D721Med (cell line): ENCODE measurements around the gene KCNMB1.

Experiments used
- DNase-seq: peaks from one replicate; pipeline ENCODE4 v3.0.0; 2011; ENCODE audit warnings: low spot score; ENCODE audit not compliant: insufficient read length
- FAIRE-seq: peaks from 2 replicates; lab custom pipeline; 2011; peaks lifted over from hg19 to GRCh38; lab: Jason Lieb, UNC
- TF ChIP-seq, protein P1 (sequence below): IDR thresholded peaks from 2 replicates; pipeline ENCODE4 v1.5.1; 2012; ENCODE audit warnings: mild to moderate bottlenecking, control low read depth; ENCODE audit not compliant: insufficient read depth; ENCODE audit errors: missing control alignments

Gene KCNMB1

DNA sequence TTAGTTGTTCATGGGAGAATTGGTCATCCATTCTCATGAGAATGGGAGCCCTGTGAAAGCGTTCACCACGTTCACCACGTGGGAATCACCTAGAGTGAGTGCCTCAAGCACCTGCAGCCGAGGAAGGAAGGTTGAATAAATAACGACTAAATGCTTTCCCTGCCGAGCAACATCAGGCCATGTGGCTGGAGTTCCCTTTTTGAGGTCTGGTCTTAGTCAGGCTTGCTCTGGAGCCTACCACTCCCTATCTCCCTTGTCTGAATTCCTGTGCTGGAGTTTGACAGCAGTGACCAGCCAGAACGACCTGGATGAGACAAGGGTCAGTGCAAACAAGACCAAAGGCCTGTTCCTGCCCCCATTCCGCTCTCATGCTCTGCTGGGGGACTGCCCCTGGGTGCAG lies 28.5 kb downstream of the KCNMB1 start:
- no peak for DNase-seq
- TF ChIP-seq, protein P1, sequence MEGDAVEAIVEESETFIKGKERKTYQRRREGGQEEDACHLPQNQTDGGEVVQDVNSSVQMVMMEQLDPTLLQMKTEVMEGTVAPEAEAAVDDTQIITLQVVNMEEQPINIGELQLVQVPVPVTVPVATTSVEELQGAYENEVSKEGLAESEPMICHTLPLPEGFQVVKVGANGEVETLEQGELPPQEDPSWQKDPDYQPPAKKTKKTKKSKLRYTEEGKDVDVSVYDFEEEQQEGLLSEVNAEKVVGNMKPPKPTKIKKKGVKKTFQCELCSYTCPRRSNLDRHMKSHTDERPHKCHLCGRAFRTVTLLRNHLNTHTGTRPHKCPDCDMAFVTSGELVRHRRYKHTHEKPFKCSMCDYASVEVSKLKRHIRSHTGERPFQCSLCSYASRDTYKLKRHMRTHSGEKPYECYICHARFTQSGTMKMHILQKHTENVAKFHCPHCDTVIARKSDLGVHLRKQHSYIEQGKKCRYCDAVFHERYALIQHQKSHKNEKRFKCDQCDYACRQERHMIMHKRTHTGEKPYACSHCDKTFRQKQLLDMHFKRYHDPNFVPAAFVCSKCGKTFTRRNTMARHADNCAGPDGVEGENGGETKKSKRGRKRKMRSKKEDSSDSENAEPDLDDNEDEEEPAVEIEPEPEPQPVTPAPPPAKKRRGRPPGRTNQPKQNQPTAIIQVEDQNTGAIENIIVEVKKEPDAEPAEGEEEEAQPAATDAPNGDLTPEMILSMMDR = no peak
- FAIRE-seq = no peak

DNA sequence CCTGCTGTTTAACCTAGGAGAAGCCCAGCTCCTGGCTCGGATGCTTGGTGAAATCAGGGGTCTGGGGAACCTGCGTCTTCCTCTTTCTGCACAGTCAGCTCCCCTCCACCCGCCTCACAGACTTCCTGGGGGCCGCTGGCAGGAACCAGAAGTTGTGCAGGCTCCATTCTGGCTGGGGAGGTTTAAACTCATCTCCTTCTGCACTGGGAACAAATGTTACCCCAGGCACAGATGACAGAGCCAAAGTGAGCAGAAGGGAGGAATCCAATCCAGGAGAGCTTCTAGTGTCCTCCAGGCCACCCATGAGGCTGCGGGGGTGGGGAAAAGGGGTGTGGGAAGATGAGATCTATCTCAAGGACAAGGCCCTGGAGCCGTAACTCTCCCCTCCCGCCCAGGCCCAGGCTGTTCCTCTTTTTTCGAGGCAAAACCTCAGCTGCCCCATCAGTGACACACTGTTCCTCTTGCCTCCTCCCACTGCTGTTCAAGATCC lies 31.2 kb downstream of the KCNMB1 start:
- no peak for DNase-seq
- TF ChIP-seq, protein P1 = no peak
- FAIRE-seq = no peak

DNA sequence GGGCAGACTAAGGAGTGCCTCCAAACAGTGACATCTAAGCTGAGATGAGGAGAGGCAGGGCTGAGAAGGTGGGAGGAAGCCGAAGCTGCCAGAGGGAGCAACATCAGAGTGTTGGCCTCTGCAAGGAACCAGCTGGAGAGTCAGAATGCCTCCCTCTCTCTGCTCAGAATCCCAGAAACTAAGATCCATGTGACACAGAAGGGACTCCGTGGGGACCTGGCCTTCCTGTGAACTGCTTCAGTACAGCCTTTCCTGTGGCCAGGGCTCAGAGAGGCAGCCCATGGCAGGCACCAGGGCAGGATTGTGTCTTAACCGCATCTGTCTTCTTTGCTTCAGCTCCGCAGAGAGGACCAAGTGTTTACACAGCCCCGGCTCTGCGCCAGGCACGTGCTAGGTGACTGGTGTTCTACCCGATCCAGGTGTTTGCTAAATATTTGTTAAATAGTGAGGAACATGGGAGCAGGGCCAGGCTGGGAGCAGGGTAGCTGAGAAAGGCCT lies 33.5 kb downstream of the KCNMB1 start:
- TF ChIP-seq, protein P1 = no peak
- DNase-seq (no peak), FAIRE-seq (no peak)

DNA sequence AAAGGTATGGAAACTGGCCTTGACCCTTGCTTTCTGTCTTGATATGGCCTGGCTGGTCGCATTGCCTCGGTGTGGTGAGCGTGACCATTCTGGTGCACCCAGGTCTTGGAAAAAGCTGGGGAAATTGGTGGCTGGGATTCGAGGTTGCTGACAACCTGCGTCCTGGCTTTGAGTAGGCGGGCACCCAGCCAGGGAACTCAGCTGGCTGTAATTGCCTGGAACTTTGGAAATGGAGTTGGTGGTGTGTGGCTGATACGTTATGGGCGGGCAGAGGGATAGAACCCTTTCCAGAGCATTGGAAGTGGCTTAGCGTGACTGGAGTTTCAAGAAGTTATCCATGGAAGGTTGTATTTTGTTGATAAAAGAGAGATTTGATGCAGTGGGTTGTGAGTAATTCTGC lies 35.2 kb downstream of the KCNMB1 start:
- TF ChIP-seq, protein P1 = no peak

DNA sequence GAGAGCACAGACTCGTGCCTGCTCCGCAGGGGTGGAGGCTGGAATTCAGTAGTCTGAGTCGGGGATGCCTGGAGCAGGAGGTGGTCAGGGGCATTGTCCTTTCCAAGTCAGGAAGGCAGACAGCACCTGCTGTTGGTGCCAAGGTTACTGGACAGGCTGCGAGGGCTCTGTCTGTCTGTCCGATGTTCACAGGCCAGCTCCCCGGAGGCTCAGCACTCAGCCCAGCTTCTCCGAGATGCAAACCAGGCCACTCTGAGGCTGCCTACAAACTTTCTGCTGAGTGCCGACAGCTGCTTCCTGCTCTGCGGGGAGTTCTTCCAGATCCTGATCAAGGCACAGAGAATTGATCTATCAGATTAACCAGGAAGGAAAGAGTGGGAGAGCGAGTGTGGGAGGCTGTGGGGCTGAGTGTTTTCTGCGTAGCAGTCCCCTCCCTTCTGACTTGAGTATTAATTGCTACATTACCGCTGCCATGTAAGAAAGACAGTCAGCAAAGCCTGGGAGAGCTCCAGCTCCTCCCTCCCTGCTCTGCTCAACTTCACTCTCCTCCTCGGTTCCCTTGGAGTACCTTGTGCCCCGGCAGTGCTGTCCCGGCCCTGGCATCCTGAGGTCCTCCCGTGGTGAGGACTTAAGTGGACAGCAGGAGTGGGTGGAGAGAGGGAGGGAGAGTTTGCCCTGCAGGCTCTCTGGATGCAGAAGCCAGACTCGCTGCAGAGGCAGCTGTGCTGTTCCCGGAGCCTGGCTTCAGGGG lies 36.0 kb downstream of the KCNMB1 start:
- TF ChIP-seq, protein P1 = no peak
- FAIRE-seq (no peak), DNase-seq (no peak)

More for the DNA sequence above, 35.2 kb downstream of the KCNMB1 start:
- no peak for DNase-seq
- no peak for FAIRE-seq

DNA sequence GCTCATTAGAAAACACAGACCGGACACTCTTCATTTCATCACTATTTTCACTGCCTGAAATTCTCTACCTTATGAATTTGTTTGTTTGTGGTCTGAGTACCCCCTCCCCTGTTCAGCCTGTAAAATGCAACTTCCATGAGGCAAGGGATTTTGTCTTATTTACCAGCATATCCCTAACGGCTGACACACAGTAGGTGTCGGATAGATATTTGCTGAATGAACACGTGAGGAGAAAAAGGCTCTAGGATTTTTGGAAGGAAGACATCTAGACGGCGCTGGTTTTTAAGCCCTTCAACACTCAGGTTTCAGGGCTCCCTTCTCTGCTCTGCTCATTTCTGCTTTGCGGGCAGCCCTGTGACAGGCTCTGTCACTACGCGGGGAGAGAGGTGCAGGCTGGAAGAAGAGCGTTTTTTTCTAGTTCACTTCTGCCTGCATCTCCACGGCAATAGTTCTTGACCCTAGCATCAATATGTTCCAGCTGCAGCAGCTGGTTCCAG lies 41.0 kb downstream of the KCNMB1 start:
- FAIRE-seq (no peak), DNase-seq (no peak)
- TF ChIP-seq, protein P1 = no peak
